GM12873 (cell line): ENCODE data around the gene DNM3.

Experiments used
- TF ChIP-seq, protein P1 (sequence below): IDR thresholded peaks from 2 replicates; pipeline ENCODE4 v1.5.1; 2012; ENCODE audit warnings: low read depth, mild to moderate bottlenecking, moderate library complexity, low read length, control low read depth; ENCODE audit not compliant: insufficient read depth; ENCODE audit errors: missing control alignments

DNM3 gene

DNA sequence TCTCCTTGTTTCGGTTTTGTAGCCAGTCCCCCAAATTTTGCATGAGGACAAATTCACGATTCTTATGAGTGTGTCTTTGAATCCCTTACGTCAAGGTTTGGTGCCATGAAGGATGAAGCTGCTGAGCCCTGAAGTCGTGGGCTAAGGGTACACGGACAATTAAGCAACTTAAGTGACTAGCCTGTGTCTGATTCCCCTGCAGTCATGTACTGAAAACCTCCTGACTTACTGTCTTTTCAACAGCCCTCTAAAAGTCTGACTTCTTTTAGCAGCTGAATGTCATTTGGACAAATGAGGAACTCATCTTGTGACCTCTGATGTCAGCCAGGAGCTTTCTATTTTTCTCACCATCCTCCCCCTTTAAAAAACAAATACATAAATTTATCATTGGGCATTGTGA lies 552.1 kb downstream of the DNM3 start:
- TF ChIP-seq, protein P1, sequence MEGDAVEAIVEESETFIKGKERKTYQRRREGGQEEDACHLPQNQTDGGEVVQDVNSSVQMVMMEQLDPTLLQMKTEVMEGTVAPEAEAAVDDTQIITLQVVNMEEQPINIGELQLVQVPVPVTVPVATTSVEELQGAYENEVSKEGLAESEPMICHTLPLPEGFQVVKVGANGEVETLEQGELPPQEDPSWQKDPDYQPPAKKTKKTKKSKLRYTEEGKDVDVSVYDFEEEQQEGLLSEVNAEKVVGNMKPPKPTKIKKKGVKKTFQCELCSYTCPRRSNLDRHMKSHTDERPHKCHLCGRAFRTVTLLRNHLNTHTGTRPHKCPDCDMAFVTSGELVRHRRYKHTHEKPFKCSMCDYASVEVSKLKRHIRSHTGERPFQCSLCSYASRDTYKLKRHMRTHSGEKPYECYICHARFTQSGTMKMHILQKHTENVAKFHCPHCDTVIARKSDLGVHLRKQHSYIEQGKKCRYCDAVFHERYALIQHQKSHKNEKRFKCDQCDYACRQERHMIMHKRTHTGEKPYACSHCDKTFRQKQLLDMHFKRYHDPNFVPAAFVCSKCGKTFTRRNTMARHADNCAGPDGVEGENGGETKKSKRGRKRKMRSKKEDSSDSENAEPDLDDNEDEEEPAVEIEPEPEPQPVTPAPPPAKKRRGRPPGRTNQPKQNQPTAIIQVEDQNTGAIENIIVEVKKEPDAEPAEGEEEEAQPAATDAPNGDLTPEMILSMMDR, result no peak

DNA sequence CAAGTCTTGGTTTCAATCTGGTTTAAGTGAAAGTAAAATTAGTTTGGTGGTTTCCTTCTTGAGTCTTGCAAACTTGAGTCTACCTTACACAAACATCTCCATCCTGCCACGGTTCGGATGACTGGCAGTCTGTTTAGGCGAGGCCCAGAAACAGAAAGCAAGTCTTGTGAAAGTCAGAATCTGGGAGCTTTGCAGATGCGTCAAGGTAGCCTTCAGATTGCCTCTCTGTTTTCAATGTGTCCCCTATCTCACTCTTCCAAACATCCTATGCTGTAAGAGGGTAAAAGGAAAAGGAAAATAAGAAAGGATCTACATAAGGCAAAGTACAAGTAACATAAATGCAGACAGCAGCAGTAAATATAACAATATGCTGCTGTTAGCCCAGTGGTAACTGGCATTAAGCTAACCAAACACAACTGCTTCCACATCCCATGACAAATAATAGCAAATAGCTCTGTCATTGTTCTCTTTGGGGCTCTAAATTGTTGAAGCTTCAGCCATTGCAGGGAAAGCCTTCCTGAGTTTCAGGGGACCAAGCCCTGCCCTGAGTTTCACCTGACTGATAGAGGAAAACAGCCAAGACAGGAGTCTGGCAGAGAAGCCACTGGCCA lies 552.9 kb downstream of the DNM3 start:
- TF ChIP-seq, protein P1, result no peak

DNA sequence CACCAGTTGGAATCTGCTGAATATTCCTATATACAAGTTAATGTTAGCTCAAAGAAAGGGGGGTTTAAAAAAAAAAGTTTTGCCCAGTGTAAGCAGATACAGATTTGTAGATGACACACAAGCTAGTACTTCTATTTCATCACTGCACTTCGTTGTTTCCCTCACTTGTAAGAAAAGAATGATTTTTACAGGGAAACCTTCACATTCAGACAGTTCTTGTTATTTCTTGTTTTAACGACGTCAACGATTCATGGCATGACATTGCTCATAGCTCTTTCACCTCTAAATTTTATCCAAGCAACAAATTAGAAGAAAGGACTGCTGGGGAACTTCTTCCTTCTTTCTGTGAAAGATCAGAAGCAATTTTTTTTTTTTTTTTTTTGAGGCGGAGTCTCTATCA lies 553.5 kb downstream of the DNM3 start:
- TF ChIP-seq, protein P1, result no peak

DNA sequence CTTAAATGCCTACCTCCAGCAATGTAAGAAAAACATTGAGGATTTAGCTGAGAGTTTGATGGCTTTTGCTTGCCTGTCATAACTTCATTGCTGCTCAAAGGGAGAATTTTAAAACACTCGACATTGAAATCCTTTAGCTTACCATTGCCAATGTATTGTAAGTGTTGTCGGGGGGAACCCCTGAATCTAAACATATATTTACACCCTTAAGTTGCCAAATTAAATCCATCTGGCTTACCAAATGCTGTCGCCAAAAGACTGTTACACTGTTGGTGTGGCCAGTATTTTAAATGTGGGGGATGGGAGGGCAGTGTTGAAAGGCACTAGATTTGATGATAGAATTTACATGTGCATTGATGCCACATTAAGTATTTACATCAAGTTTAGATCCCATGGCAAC lies 554.3 kb downstream of the DNM3 start:
- TF ChIP-seq, protein P1, result no peak

- TF ChIP-seq, protein P1, result no peak
Observed at GRCh38 chr1:172397221-172397620, 555.9 kb downstream of the DNM3 start.

DNA sequence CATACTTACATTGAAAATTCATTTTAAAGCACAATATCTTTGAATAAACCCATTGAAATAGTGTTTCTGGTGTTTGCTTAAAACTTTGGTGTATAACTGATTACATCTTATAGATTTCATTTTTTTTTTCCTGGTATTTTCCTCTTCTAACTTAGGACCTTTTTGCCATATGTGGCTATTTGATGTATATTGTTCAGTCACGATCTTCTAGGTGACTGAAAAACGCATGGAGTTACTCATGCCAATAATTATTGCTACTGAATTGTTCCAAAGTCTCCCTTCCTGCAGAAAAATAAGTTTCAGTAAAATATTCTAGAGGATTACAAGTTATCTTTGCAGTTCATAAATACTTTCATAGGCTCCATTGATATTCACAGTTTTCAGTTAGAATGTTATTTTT lies 556.3 kb downstream of the DNM3 start:
- TF ChIP-seq, protein P1, result no peak

GRCh38 chr1:172398193-172398592 lies 556.9 kb downstream of the DNM3 start:
- TF ChIP-seq, protein P1, result no peak
